GM23248 (cell line): Measurements from ENCODE around the gene FOXE1.

Source experiments
- EZH2 ChIP-seq: fragments of 200-600 bp; sonication (generic); IDR thresholded peaks from 2 replicates; pipeline ENCODE4 v1.6.1; 2018; ENCODE audit warnings: antibody characterized with exemption, mild to moderate bottlenecking; ENCODE audit not compliant: insufficient read depth, poor library complexity, severe bottlenecking
- EZH2phosphoT487 ChIP-seq: fragments of 200-600 bp; sonication (generic); IDR thresholded peaks from 2 replicates; pipeline ENCODE4 v1.6.1; 2018; ENCODE audit warnings: antibody characterized with exemption, moderate library complexity, mild to moderate bottlenecking, low read depth; ENCODE audit not compliant: insufficient read depth

DNA sequence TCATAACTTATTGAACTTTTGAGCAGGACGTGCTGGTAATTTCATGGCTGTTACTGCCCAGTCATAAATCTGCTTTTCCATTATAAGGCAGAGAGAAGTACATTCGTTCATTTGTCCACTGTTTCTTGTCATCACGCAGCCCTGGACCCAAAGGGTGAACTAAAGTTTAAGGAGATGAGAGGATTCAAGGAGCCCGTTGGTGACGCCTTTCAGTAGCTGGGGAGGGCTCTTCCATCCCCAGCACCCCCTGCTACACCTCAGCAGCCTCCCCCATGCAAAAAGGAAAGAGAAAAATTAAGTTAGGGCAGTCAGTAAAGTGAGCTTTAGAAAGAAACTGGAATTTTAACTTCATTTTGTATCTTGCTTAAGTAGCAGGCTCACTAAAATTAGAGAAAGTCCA, 2.9 kb downstream of the FOXE1 start:
- TF ChIP-seq EZH2phosphoT487 = no peak
- no peak for TF ChIP-seq EZH2
